NCI-H748 (cell line): ENCODE results near the gene AUTS2.

Experiments used
- DNase-seq: peaks from one replicate; lab custom pipeline; 2025; ENCODE audit not compliant: unreplicated experiment; lab: John Stamatoyannopoulos, UW

Gene AUTS2

GRCh38 chr7:70392256-70392876 is 794.1 kb downstream of the AUTS2 start:
- no peak for DNase-seq

- peak; percentile 30 for DNase-seq
Measured at GRCh38 chr7:70392877-70393435, 794.7 kb downstream of the AUTS2 start.

- no peak for DNase-seq
Measured at GRCh38 chr7:70393956-70394355, 795.7 kb downstream of the AUTS2 start.

GRCh38 chr7:70400829-70401380 is 802.6 kb downstream of the AUTS2 start:
- no peak for DNase-seq

GRCh38 chr7:70402069-70402468 is 803.8 kb downstream of the AUTS2 start:
- no peak for DNase-seq

- DNase-seq = no peak
Measured at GRCh38 chr7:70405241-70405640, 807.0 kb downstream of the AUTS2 start.

GRCh38 chr7:70406186-70406949 is 808.1 kb downstream of the AUTS2 start:
- DNase-seq = no peak

GRCh38 chr7:70406950-70407209 is 808.6 kb downstream of the AUTS2 start:
- no peak for DNase-seq

GRCh38 chr7:70408477-70408876 is 810.2 kb downstream of the AUTS2 start:
- no peak for DNase-seq

- no peak for DNase-seq
Measured at GRCh38 chr7:70408891-70409290, 810.6 kb downstream of the AUTS2 start.

GRCh38 chr7:70410134-70410750 is 812.0 kb downstream of the AUTS2 start:
- no peak for DNase-seq

- DNase-seq = no peak
Measured at GRCh38 chr7:70414368-70414767, 816.1 kb downstream of the AUTS2 start.

- DNase-seq = no peak
Measured at GRCh38 chr7:70415179-70415972, 817.1 kb downstream of the AUTS2 start.

GRCh38 chr7:70416347-70416985 is 818.2 kb downstream of the AUTS2 start:
- DNase-seq = no peak

GRCh38 chr7:70416986-70417655 is 818.8 kb downstream of the AUTS2 start:
- peak; percentile 24 for DNase-seq

- peak; percentile 33 for DNase-seq
Measured at GRCh38 chr7:70419526-70420380, 821.5 kb downstream of the AUTS2 start.

GRCh38 chr7:70420381-70420662 is 822.0 kb downstream of the AUTS2 start:
- no peak for DNase-seq

- DNase-seq = peak; percentile 86
Measured at GRCh38 chr7:70421319-70421718, 823.0 kb downstream of the AUTS2 start.

GRCh38 chr7:70426249-70426880 is 828.1 kb downstream of the AUTS2 start:
- DNase-seq = no peak
